ENCODE measurements around the gene EBI3.
A peak's percentile ranks its signal among the peaks of the same experiment; 100 is the strongest.
"Not testable (repeated sequence)": the region's sequence is repeated elsewhere in the genome, so short reads cannot be mapped to it uniquely, and the experiment has no call there.

EBI3 gene

DNA sequence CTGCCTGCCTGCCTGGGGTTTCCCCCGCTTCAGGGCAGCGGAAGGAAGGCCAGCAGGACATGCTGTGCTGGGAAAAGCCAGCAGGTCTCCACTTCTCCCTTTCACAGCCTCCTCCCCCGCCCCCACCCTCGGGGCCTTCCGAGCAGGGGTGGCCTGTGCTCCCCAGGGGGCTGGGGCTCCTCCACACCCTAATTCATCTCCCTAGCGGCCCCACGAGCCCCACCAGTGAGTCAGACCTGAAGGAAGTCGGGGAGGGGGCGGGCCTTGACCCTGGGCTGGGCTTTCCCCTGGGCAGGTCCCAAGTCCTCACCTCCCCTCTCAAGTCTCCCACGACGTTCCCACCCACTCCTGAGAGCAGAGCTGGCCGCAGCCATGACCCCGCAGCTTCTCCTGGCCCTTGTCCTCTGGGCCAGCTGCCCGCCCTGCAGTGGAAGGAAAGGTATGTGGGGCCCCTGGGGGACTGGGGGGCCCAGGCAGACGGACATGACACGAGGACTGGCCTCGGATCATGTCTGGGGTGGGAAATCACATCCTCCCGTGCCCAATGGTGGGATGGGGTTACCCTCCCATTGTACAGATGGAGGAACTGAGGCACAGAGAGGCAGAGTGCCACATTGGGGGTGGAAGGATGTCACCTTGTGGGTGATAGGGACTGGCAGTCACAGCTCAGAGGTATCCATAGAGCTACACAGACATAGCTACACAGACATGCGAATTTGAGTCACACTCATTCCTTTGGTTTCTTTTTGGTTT, at the start of gene EBI3:
TSS of gene EBI3 (plus strand) at position 345 of the 753 bp plus-strand sequence. CDS start at position 373, 28 bp downstream.
- DNase-seq (ENCODE audit: low read depth in 2 of 2): peak; percentile 41 to 65

DNA sequence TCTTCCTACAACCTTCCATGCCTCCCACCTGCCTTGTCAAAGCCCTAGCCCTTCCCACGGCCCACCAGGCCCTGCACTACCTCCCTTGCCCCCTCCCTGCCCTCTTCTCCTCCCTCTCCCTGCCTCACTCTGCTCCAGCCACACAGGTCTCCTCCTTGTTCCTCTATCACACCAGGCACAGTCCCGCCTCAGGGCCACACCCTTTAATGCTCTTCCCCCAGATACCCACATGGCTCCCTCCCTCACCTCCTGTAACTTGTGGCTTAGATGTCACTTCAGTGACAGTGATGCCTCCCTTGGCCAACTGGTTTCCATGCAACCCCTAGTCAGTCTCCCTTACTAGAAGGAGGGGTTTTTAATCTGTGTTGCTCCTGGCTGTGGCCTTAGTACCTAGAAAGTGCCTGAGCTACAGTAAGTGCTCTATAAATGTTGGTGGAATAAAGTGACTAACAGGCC, 48.2 kb upstream of the EBI3 start:
- DNase-seq (ENCODE audit: low read depth in 2 of 2): no peak

DNA sequence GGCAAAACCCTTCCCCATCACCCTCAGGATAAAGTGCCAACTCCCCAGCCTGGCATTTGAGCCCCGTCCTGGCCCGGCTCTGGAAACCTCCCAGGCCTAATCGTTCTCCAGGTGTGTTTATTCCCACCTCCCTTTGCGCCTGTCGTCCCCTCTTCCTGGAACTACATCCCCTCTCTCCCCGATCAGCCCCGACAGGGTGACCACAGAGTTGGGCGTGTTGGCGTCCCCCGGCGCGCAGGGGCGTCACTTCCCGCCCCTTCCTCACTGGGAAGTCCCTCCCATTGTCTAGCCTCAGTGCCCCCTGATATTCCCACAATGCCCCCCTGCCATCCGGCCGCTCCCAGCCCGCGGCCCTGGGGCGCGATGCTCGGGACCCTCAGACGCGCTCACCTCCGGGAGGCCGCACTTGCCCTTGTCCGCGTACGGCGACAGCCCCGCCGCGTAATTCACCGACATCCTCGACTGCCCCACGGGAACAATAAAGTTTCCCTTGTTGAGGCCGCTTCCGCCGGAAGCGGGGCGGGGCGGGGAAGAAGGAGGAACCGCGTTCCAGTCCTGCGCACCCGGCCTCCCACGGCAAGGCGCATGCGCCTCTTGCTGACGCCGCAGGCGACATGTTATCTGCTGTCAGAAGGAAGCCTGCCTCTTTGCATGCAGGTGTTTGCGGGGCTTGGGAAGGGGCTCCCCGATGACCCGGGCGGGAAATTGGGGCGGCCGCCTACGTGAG, 47.1 kb upstream of the EBI3 start, which contains the start of the genes ANKRD24 and SIRT6:
TSS of gene ANKRD24 (plus strand) at position 606 of the 727 bp plus-strand sequence. CDS start 3,737 bp downstream, outside the sequence.
TSS of gene SIRT6 (minus strand) at position 480 of the 727 bp plus-strand sequence. CDS start at position 456, 24 bp downstream.
- peak; percentile 91 to 95 for DNase-seq (ENCODE audit: low read depth in 2 of 2)

DNA sequence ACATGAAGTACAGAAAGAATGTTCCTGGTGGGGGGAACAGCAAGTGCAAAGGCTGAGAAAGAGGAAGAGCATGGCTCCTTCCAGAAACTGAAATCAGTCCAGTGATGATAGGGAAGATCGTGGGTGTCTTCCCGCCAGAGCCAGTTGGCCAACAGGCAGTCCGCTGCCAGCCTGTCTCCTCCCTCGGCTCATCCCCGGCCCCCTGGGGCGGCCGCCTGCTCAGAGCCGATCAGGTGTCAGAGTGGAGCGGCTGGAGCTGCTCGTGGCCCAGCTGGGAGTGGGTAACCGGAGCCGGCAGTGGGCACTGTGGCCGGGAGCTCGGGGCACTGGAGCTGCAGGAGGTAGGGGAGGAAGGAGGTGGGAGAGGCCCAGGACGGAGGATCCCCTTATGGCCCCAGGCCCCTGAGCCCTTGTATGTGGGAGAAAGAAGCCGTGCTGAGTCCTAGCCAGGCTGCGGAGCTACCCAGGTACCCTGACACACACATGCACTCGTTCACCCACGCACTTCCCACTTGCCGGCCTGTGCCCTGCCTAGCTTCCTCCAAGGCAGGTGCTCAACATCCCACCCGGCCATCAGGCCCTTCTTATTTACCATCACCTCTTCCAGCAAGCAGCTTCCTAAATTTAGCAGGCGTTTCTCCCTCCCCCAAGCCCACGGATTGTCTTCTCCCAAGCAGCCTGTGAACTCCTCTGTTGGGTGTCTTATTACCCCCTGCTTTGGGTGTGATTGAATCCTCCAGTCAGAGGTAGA, 45.2 kb upstream of the EBI3 start:
- DNase-seq (ENCODE audit: low read depth in 2 of 2): no peak

DNA sequence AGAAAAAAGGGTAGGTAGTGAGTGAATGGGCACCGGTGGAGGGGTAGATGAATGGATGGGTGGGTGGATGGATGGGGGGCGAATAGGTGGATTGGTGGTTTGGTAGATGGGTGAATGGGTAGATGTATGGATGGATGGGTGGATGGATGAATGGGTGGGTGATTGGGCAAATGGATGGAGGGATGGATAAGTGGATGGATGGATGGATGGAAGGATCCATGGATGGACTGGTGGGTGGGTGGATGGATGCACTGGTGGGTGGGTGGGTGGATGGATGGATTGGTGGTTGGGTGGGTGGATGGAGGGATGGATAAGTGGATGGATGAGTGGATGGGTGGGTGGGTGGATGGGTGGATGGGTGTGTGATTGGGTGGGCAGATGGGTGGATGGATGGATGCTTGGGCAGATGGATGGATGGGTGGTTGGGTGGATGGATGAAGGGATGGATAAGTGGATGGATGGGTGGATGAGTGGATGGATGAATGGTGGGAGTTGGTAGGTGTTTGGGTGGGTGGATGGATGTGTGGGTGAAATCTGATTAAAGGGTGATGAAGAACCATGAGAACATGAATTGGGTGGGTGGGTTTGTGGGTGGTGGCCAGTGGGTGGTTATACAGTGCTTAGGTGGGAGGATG, 44.5 kb upstream of the EBI3 start:
- DNase-seq (ENCODE audit: low read depth in 2 of 2): no peak

DNA sequence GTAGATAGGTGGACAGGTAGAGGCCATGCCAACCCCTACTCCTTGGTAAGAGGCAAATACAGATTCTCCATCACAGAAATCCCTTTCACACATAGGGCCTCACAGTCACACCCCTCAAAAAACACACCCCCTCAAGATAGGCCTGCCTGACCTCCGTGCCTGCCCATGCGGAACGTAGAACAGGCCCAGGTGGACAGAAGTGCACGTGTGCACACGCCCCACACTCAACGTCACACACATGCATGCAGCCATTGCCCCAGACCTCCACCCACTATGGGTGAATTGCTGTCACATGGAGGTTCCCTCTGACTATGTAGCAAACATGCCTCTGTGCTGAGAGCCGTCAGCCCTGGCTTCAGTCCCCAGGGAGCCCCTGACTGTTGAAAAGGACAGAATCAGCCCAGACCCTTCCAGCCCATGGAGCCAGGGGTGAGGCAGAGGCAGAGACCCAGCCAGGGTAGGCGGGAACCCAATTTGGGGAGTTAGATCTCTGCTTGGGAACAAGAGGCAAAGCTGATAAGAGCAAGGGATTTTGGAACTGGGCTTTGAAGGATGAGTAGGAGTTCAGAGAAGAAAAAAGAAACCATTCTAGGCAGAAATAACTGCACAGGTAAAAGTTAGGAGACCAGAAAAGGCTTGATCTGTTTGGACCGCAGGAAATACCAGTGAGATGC, 43.8 kb upstream of the EBI3 start:
- no peak for DNase-seq (ENCODE audit: low read depth in 2 of 2)

DNA sequence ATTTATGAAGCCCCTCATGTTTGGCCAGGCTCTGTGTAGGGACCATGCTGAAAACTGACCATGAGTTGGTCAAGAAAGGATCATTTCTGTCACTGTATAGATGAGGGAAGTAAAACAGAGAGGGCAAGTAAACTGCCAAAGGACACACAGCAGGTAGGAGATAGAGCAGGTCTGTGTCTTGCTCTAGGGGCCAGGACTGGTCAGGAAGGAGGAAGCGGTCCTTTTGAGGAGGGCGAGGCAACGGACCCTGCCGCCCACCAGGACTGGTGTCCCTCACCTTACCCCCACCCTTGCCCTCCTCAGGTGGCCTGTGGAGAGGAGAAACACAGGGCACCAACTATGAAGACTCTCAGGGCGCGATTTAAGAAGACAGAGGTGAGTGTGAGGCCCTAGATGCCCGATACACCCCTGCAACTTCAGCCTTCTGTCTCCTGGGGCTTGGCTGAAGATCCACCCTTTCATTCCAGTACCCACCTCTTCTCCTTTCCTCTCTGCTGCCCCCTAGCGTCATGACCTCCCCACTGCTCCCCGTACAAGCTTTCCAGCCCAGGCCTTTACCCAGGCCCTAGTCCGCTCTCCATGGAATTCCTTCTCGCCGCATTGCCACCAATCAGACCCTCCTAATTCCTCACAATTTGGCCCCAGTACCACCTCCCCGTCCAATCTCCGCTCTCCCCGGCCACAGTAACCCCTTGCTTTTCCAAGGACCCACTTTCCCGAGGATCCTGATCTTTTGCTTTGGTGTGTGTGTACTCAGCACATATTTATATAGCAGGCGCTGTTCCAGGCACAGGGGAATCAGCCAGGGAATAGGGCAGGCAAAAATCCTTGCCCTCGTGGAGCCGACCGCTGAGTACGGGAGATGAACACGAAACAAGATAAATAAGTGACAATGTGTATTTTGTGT, 43.0 kb upstream of the EBI3 start:
- DNase-seq (ENCODE audit: low read depth in 2 of 2): peak; percentile 78 to 92

DNA sequence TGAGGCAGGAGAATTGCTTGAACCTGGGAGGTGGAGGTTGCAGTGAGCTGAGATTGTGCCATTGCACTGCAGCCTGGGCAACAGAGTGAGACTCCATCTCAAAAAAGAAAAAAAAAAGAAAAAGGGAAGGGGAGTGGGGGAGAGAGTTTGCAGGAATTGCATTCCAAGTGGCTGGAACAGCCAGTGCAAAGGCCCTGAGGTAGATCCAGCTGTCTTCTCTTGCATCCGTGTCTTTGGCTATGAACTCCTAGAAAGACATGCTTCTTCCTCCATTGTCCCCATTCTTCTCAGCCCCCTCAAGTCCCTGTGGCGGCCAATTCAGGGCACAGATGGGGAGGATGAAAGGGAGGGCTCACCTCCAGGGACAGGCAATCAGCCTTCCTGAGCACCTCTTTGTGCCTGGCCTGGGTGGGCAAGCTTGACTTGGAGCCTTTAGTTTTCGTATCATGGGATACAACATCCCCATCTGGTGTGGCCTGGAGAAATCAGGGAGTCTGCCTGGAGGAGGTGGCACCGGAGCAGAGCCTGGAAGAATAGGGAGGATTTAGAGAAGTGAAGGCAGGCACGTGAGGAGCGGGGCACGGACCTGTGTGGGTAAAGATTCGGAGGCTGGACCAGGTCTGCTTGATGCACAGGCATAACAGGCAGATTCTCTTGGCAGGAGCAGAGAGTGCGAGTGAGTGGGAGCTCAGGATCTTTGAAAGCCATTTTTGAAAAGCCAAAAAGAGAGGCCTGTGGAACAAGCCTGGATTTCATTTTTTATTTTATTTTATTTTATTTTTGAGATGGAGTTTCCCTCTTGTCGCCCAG, 41.8 kb upstream of the EBI3 start:
- no peak for DNase-seq (ENCODE audit: low read depth in 2 of 2)

DNA sequence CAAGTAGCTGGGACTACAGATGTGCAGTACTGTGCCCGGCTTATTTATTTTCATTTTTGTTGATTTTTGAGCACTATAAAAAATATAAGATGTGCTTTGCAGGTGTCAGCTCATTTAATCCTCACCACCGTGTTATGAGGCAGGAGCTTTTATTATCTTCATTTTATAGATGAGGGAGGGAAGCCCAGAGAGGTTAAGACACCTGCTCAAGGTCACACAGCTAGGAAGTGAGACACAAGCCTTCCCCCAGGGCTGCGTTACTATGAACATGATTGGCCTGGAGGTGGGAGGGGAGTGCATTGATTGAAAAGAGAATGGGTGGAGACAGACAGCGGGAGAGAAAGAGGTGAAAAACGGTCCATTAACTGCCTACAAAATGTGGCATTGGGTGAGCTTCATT, 39.7 kb upstream of the EBI3 start:
- DNase-seq (ENCODE audit: low read depth in 2 of 2): no peak

DNA sequence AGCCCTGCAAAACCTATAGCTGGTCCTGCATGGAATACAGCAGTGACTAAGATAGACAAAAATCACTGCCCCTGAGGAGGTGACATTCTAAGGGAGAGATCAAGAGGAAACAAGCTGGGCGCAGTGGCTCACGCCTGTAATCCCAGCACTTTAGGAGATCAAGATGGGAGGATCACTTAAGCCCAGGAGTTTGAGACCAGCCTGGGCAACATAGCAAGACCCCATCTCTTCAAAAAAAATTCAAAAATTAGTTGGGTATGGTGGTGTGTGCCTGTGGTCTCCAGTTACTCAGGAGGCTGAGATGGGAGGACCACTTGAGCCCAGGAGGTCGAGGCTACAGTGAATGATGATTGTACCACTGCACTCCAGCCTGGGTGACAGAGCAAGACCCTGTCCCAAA, 36.8 kb upstream of the EBI3 start:
- not testable (repeated sequence) for DNase-seq (ENCODE audit: low read depth in 2 of 2)

DNA sequence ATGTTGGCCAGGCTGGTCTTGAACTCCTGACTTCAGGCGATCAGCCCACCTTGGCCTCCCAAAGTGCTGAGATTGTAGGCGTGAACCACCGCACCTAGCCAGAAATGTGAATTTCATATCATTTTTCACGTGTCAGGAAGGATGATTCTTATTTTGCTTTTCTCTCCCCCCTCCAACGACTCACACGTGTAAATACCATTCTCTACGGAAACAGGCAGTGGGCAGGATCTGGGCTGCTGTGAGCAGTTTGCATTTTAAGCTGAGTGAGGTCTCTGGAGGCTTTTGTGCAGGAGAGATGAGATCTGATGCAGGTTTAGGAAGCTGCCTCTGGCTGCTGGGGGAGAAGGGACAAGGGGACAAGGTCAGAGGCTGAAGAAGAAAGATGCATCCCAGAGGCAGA, 35.0 kb upstream of the EBI3 start:
- DNase-seq (ENCODE audit: low read depth in 2 of 2): no peak

DNA sequence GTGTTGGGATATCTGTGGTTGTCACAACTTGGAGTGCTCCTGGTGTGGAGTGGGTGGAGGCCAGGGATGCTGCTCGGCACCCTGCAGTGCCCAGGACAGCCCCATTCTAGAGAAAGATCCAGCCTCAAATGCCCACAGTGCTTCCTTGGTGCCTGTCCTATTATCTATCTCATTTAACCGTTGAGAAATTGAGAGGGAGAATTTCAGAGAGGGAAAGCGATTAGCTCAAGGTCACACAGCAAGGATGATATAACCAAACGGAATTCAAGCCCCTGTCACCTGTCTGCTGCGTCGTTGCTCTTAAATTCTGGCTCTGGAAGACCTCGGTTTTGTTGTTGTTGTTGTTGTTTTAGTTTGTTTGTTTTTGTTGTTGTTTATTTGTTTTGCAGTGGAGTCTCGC, 33.3 kb upstream of the EBI3 start:
- DNase-seq (ENCODE audit: low read depth in 2 of 2): no peak

DNA sequence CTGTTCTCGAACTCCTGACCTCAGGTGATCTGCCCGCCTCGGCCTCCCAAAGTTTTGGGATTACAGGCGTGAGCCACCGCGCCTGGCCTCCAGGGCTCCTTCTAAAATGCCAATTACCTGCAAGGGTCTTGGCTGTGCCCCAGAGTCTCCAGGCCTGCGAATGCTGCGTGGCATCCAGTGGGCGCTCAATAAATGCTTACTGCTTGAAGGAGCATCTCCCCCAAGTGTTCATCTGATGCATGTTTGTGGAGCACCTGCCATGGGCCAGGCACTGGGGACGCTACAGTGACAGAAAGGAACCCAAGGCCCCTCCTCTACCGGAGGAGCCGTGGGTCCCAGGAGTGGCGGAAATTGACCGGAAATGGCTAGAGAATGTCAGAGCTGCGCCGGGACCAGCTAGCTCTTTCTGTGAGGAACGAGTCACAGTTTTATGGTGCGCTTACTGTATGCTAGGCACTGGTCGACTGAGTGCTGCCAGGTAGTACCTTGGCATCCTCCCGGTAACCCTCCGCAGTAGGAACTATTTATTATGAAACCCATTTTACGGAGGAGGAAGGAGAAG, 32.7 kb upstream of the EBI3 start:
- no peak for DNase-seq (ENCODE audit: low read depth in 2 of 2)

DNA sequence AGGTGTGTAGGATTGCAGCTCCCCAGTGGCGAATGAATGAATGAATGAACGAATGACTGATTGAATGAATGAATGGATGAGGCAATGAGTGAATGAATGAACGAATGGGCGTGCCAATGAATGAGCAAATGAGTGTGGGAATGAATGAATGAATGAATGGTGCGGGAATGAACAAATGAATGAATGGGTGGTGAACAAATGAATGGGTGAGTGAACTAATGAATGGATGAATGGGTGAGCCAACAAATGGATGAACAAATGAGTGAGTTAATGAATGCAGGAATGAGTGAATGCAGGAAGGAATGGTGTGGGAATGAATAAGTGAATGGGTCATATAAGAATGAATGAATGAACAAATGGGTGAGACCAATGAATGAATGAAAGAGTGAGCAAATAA, 32.1 kb upstream of the EBI3 start:
- DNase-seq (ENCODE audit: low read depth in 2 of 2): no peak

DNA sequence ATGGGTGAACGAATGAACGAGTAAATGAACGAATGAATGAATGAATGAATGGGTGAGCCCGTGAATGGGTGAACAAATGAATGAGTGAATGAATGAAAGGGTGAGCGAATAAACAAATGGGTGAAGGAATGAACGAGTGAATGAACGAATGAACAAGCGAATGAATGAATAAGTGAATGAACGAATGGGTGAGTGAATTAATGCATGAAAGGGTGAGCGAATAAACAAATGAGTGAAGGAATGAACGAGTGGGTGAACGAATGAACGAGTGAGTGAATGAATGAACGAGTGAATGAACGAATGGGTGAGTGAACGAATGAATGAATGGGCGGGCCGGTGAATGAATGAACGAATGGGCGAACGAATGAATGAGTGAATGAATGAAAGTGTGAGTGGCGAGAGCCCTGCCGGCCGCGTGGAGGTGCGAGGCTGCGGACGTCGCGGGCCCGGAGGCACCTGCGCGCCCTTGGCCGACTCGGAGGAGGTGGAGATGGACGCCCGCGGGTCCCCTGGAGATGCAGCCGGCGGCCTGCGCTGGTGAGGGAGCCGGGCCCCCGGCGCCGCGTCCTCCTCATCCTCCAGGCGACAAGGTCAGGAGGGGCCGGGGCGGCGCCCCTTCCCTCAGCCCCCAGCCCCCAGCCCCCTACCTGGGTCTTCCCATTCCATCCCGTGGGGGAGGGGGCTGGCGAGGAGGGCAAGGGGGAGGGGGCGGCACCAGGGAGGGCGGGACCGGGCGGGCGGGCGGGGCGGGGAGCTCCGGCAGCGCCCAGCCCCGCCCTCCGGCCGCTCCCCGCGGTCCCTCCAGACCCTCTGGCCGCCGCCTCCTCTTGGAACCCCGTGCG, 31.5 kb upstream of the EBI3 start:
- no peak for DNase-seq (ENCODE audit: low read depth in 2 of 2)

DNA sequence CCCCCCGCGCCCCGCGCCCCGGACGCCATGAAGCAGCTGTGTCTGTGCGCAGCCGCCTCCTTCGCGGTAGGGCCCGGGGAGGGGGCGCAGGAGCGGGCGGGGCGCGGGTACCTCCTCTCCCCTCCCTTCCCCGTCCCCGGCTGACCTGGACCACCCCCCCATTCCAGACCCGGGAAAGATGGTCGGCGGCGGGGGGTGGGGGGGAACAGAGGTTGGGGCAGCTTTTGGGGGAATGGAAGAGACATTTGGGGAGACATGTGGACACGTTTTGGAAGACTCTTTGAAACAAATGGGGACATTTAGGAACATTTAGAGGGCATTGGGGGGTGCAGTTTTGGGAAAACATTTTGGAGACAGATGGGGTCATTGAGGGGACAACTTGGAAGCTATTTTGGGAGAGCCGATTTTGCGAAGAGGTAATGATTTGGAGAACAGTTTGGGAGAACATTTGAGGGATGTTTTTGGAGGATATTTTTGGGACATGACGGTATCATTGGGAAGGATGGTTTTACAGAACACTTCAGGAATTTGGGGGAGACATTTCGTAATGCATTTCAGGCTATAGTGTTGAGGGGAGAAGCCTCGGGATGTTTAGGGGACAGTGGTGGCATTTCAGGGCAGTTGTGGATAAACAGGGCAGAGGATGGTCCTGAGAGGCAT, 30.7 kb upstream of the EBI3 start:
- no peak for DNase-seq (ENCODE audit: low read depth in 2 of 2)

DNA sequence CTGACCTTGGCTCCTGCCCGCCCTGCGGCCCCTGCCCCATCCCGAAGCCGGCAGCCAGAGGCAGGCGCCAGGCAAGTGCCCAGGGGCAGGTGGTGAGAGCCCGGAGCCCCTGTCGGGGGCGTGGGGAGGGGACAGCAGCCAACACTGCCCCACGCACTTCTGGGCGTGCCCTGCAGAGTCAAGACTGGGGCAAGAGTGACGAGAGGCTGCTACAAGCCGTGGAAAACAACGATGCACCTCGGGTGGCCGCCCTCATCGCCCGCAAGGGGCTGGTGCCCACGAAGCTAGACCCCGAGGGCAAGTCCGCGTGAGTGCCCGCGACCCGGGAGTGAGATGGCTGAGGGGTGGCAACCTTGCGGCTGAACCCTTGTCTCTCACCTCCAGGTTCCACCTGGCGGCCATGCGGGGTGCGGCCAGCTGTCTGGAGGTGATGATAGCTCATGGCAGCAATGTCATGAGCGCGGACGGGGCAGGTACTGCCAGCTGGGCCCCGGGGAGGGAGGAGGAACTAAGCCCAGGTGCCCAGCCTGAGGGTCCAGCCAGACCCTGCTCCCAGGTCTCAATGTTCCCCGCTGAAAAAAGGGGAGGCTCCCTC, 29.5 kb upstream of the EBI3 start:
- DNase-seq (ENCODE audit: low read depth in 2 of 2): no peak

Measured in stimulated activated CD4-positive, alpha-beta T cell treated with anti-CD3 and anti-CD28 coated beads, Interleukin-4, amount 100 ng/mL, for 48 hours (primary cell).